ENCODE data around the gene SCN9A.

DNA sequence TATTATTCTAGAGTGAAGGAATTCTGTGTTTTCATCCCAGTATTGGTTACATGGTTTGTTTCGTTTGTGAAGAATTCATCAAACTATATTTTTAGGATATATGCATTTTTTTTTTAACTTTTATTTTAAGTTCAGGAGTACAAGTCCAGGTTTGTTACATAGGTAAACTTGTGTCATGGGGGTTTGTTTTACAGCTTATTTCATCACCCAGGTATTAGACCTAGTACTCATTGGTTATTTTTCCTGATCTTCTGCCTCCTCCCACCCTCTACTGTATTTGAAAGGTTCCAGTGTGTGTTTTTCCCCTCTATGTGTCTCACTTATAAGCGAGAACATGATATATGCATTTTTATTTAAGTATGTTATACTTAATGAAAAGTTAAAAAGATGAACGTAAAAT is 47.6 kb downstream of the SCN9A start:
- TF ChIP-seq EZH2 (IDR thresholded peaks at IDR 0.05) (no peak), CBX3 (IDR thresholded peaks at IDR 0.05; ENCODE audit: low read depth) (no peak), POLR2AphosphoS5 (IDR thresholded peaks at IDR 0.05; ENCODE audit: low read depth, low read length) (no peak), POLR2A (IDR thresholded peaks at IDR 0.05; ENCODE audit: borderline replicate concordance, extremely low read depth, insufficient read depth, insufficient read length) (no peak), SIN3A (IDR thresholded peaks at IDR 0.05; ENCODE audit: low read depth) (no peak), SRF (IDR thresholded peaks at IDR 0.05; ENCODE audit: low read depth) (no peak)
- TF ChIP-seq, protein P1, sequence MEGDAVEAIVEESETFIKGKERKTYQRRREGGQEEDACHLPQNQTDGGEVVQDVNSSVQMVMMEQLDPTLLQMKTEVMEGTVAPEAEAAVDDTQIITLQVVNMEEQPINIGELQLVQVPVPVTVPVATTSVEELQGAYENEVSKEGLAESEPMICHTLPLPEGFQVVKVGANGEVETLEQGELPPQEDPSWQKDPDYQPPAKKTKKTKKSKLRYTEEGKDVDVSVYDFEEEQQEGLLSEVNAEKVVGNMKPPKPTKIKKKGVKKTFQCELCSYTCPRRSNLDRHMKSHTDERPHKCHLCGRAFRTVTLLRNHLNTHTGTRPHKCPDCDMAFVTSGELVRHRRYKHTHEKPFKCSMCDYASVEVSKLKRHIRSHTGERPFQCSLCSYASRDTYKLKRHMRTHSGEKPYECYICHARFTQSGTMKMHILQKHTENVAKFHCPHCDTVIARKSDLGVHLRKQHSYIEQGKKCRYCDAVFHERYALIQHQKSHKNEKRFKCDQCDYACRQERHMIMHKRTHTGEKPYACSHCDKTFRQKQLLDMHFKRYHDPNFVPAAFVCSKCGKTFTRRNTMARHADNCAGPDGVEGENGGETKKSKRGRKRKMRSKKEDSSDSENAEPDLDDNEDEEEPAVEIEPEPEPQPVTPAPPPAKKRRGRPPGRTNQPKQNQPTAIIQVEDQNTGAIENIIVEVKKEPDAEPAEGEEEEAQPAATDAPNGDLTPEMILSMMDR (IDR thresholded peaks at IDR 0.05 in 2 of 3, conservative IDR thresholded peaks at IDR 0.05 in 1 of 3; ENCODE audit: borderline replicate concordance in 1 of 3, insufficient read depth in 1 of 3, low read depth in 2 of 3, low read length in 2 of 3) = no peak
